ENCODE results near the gene MGRN1. TPM values are rescaled to one million over a fixed set of nuclear protein-coding genes. Genes with fewer than 3 reads are reported as not detected.

MGRN1 gene
- total and polyA plus RNA-seq, 8 donors, result 17.2 to 43.8 (median 30.8) TPM

- no peak for TF ChIP-seq CTCF (IDR thresholded peaks at IDR 0.05)
- DNase-seq, result peak in 1 of 6 donors; percentile 34
- WGBS, 2 donors, result 96% methylated on average over 13 of the region's 13 CpGs
- intact Hi-C loops (cut with DNase I), result no loop called here
- H3K27ac ChIP-seq, result no peak overlapping the region
- no peaks in the 10 kb centered on the region for H3K9me3 ChIP-seq
- no peak for FAIRE-seq
- H3K4me1 ChIP-seq, result no peaks in the 10 kb centered on the region
- no peak for ATAC-seq
- no peaks in the 10 kb centered on the region for H3K27me3 ChIP-seq
- peaks cover 3 to 62% (median 9%) of the 10 kb centered on the region in 3 donors for H3K36me3 ChIP-seq
- H3K4me3 ChIP-seq, result no peak overlapping the region
These were observed 75.9 kb downstream of the MGRN1 start for GRCh38 chr16:4700380-4700996.

GRCh38 chr16:4700997-4701743 is 76.5 kb downstream of the MGRN1 start:
- H3K36me3 ChIP-seq, result peaks cover 3 to 62% (median 9%) of the 10 kb centered on the region in 3 donors
- no peaks in the 10 kb centered on the region for H3K4me1 ChIP-seq
- no peak for ATAC-seq
- DNase-seq, result peak in 1 of 6 donors; percentile 62
- no peak overlapping the region for H3K4me3 ChIP-seq
- intact Hi-C loops (cut with DNase I), result no loop called here
- no peaks in the 10 kb centered on the region for H3K27me3 ChIP-seq
- FAIRE-seq, result no peak
- TF ChIP-seq CTCF (IDR thresholded peaks at IDR 0.05), result no peak
- H3K27ac ChIP-seq, result no peak overlapping the region
- no peaks in the 10 kb centered on the region for H3K9me3 ChIP-seq
- WGBS, 2 donors, result 91 to 93% methylated on average over 33 of the region's 33 CpGs

- no peak for TF ChIP-seq CTCF (IDR thresholded peaks at IDR 0.05)
- FAIRE-seq (no peak), ATAC-seq (no peak), DNase-seq (peak in 1 of 6 donors; percentile 64)
- intact Hi-C loops (cut with DNase I), result no loop called here
- Histone ChIP-seq H3K27me3 (no peaks in the 10 kb centered on the region), H3K4me1 (no peaks in the 10 kb centered on the region), H3K9me3 (no peaks in the 10 kb centered on the region), H3K27ac (no peak overlapping the region), H3K36me3 (peaks cover 3 to 55% (median 9%) of the 10 kb centered on the region in 3 donors), H3K4me3 (no peak overlapping the region)
- WGBS, 2 donors, result 91 to 93% methylated on average over 17 of the region's 17 CpGs
These were observed 77.3 kb downstream of the MGRN1 start for GRCh38 chr16:4701791-4702465.

- no peaks in the 10 kb centered on the region for H3K9me3 ChIP-seq
- peak in 1 of 4 donors; percentile 11 for ATAC-seq
- DNase-seq, result no peak
- 55 to 60% methylated on average over 7 of the region's 7 CpGs for WGBS, 2 donors
- H3K27me3 ChIP-seq, result no peaks in the 10 kb centered on the region
- no peak overlapping the region for H3K27ac ChIP-seq
- H3K36me3 ChIP-seq, result peaks cover 3 to 55% (median 10%) of the 10 kb centered on the region in 3 donors
- intact Hi-C loops (cut with DNase I), result no loop called here
- no peak overlapping the region for H3K4me3 ChIP-seq
- no peak for FAIRE-seq
- no peaks in the 10 kb centered on the region for H3K4me1 ChIP-seq
- no peak for TF ChIP-seq CTCF (IDR thresholded peaks at IDR 0.05)
These were observed 77.8 kb downstream of the MGRN1 start for GRCh38 chr16:4702466-4702808.

Measured in pancreas (tissue), 10 donors.